NCI-H345 treated with DMSO at 0.1 percent for 48 hours (cell line): ENCODE measurements around the gene MARF1.
"Not testable (repeated sequence)": the region's sequence is repeated elsewhere in the genome, so short reads cannot be mapped to it uniquely, and the experiment has no call there.

Experiments used
- DNase-seq: peaks from one replicate; lab custom pipeline; 2025; ENCODE audit not compliant: unreplicated experiment; lab: John Stamatoyannopoulos, UW

Gene MARF1

GRCh38 chr16:15631730-15632409 is 11.1 kb downstream of the MARF1 start:
- DNase-seq, result no peak

GRCh38 chr16:15621889-15622288 is 21.1 kb downstream of the MARF1 start:
- no peak for DNase-seq

- DNase-seq, result no peak
Observed at GRCh38 chr16:15621456-15621855, 21.5 kb downstream of the MARF1 start.

- no peak for DNase-seq
Observed at GRCh38 chr16:15620611-15621195, 22.3 kb downstream of the MARF1 start.

GRCh38 chr16:15618392-15618791 is 24.6 kb downstream of the MARF1 start:
- no peak for DNase-seq

GRCh38 chr16:15617901-15618300 is 25.1 kb downstream of the MARF1 start:
- no peak for DNase-seq

GRCh38 chr16:15616475-15617165 is 26.3 kb downstream of the MARF1 start:
- no peak for DNase-seq

- no peak for DNase-seq
Observed at GRCh38 chr16:15616012-15616411, 26.9 kb downstream of the MARF1 start.

- no peak for DNase-seq
Observed at GRCh38 chr16:15613676-15614075, 29.3 kb downstream of the MARF1 start.

- DNase-seq, result no peak
Observed at GRCh38 chr16:15611610-15612009, 31.3 kb downstream of the MARF1 start.

- no peak for DNase-seq
Observed at GRCh38 chr16:15610369-15610871, 32.5 kb downstream of the MARF1 start.

- DNase-seq, result no peak
Observed at GRCh38 chr16:15609286-15609649, 33.7 kb downstream of the MARF1 start.

GRCh38 chr16:15608398-15609285 is 34.3 kb downstream of the MARF1 start:
- no peak for DNase-seq

- DNase-seq, result no peak
Observed at GRCh38 chr16:15607700-15608396, 35.1 kb downstream of the MARF1 start.

- DNase-seq, result not testable (repeated sequence)
Observed at GRCh38 chr16:15607221-15607699, 35.7 kb downstream of the MARF1 start.

- DNase-seq, result no peak
Observed at GRCh38 chr16:15606518-15607220, 36.3 kb downstream of the MARF1 start.

GRCh38 chr16:15605839-15606517 is 37.0 kb downstream of the MARF1 start:
- no peak for DNase-seq

GRCh38 chr16:15604460-15605440 is 38.2 kb downstream of the MARF1 start:
- no peak for DNase-seq
